SK-N-SH treated with all-trans-retinoic acid at 6 μM for 48 hours (cell line): Measurements from ENCODE around the gene HIRA.
"Not testable (repeated sequence)": the region's sequence is repeated elsewhere in the genome, so short reads cannot be mapped to it uniquely, and the experiment has no call there.

ENCODE experiments used
- ATAC-seq: fragments of 200-7000 bp; cut with Tn5 transposase; 3 replicates; pipeline ENCODE4 v1.9.1; 2020; ENCODE audit warnings: mild to moderate bottlenecking, moderate library complexity
- ARNTL ChIP-seq: fragments of 450-650 bp; formaldehyde crosslinking; IDR thresholded peaks from 2 replicates; pipeline ENCODE4 v1.5.0; 2020; ENCODE audit warnings: low read depth, mild to moderate bottlenecking, moderate library complexity, borderline replicate concordance
- BACH2 ChIP-seq: fragments of 250-450 bp; sonication (Bioruptor Pico); IDR thresholded peaks from 2 replicates; pipeline ENCODE4 v1.9.0; 2021; ENCODE audit warnings: mild to moderate bottlenecking, borderline replicate concordance
- CREB5 ChIP-seq: fragments of 250-450 bp; sonication (Bioruptor Pico); IDR thresholded peaks from 2 replicates; pipeline ENCODE4 v1.5.1; 2020; ENCODE audit warnings: low read depth, mild to moderate bottlenecking, moderate library complexity
- CSDC2 ChIP-seq: fragments of 250-450 bp; sonication (Bioruptor Pico); IDR thresholded peaks from 2 replicates; pipeline ENCODE4 v1.5.0; 2020; ENCODE audit warnings: mild to moderate bottlenecking, moderate library complexity
- CSRNP3 ChIP-seq: fragments of 250-450 bp; sonication (Bioruptor Pico); IDR thresholded peaks from 2 replicates; pipeline ENCODE4 v1.5.1; 2021; ENCODE audit warnings: mild to moderate bottlenecking, moderate library complexity
- ESRRG ChIP-seq: fragments of 250-450 bp; sonication (Bioruptor Pico); IDR thresholded peaks from 2 replicates; pipeline ENCODE4 v1.6.1; 2021; ENCODE audit warnings: mild to moderate bottlenecking
- GLIS3 ChIP-seq: fragments of 250-450 bp; sonication (Bioruptor Pico); IDR thresholded peaks from 2 replicates; pipeline ENCODE4 v1.5.0; 2020; ENCODE audit warnings: mild to moderate bottlenecking, moderate library complexity
- OSR1 ChIP-seq: fragments of 250-450 bp; sonication (Bioruptor Pico); IDR thresholded peaks from 2 replicates; pipeline ENCODE4 v1.8.0; 2022; ENCODE audit warnings: moderate library complexity, mild to moderate bottlenecking, inconsistent platforms
- PATZ1 ChIP-seq: fragments of 250-450 bp; sonication (Bioruptor Pico); IDR thresholded peaks from 2 replicates; pipeline ENCODE4 v1.8.0; 2020; ENCODE audit warnings: mild to moderate bottlenecking, moderate library complexity, borderline replicate concordance
- POU6F1 ChIP-seq: fragments of 250-450 bp; sonication (Bioruptor Pico); IDR thresholded peaks from 2 replicates; pipeline ENCODE4 v1.8.0; 2021; ENCODE audit warnings: low read depth, mild to moderate bottlenecking, moderate library complexity, borderline replicate concordance
- PPARA ChIP-seq: fragments of 250-450 bp; sonication (Bioruptor Pico); IDR thresholded peaks from 2 replicates; pipeline ENCODE4 v1.5.0; 2020; ENCODE audit warnings: mild to moderate bottlenecking, borderline replicate concordance
- RARB ChIP-seq: fragments of 250-450 bp; sonication (Bioruptor Pico); IDR thresholded peaks from 2 replicates; pipeline ENCODE4 v1.8.0; 2021; ENCODE audit warnings: mild to moderate bottlenecking, moderate library complexity
- SNAI2 ChIP-seq: fragments of 250-450 bp; sonication (Bioruptor Pico); IDR thresholded peaks from 2 replicates; pipeline ENCODE4 v1.5.0; 2020; ENCODE audit warnings: mild to moderate bottlenecking, moderate library complexity
- TCF4 ChIP-seq: fragments of 250-450 bp; sonication (Bioruptor Pico); IDR thresholded peaks from 2 replicates; pipeline ENCODE4 v1.8.0; 2021; ENCODE audit warnings: mild to moderate bottlenecking, moderate library complexity, borderline replicate concordance
- TOX ChIP-seq: fragments of 250-450 bp; sonication (Bioruptor Pico); IDR thresholded peaks from 2 replicates; pipeline ENCODE4 v1.8.0; 2021; ENCODE audit warnings: mild to moderate bottlenecking, moderate library complexity, borderline replicate concordance
- ZC3H10 ChIP-seq: fragments of 250-450 bp; sonication (Bioruptor Pico); IDR thresholded peaks from 2 replicates; pipeline ENCODE4 v1.5.1; 2021; ENCODE audit warnings: mild to moderate bottlenecking, moderate library complexity
- ZFP3 ChIP-seq: fragments of 250-450 bp; sonication (Bioruptor Pico); IDR thresholded peaks from 2 replicates; pipeline ENCODE4 v1.5.0; 2020; ENCODE audit warnings: mild to moderate bottlenecking, moderate library complexity
- ZFP30 ChIP-seq: fragments of 450-650 bp; formaldehyde crosslinking; IDR thresholded peaks from 2 replicates; pipeline ENCODE4 v1.5.0; 2022; ENCODE audit warnings: mild to moderate bottlenecking, moderate library complexity
- ZNF565 ChIP-seq: fragments of 450-650 bp; formaldehyde crosslinking; conservative IDR thresholded peaks from 2 replicates; pipeline ENCODE4 v1.5.0; 2020; ENCODE audit warnings: low read depth, mild to moderate bottlenecking, moderate library complexity
- ZNF8 ChIP-seq: fragments of 450-650 bp; formaldehyde crosslinking; IDR thresholded peaks from 2 replicates; pipeline ENCODE4 v1.5.0; 2020; ENCODE audit warnings: mild to moderate bottlenecking, moderate library complexity

HIRA gene

GRCh38 chr22:19319281-19319680 lies 112.3 kb downstream of the HIRA start:
- TF ChIP-seq SNAI2 (no peak), TCF4 (CRISPR knock-in tag) (no peak), ZFP3 (CRISPR knock-in tag) (no peak)
- TF ChIP-seq, all 23 proteins: peak for 0
- no peak for ATAC-seq

GRCh38 chr22:19317865-19318264 lies 113.7 kb downstream of the HIRA start:
- ATAC-seq = no peak
- TF ChIP-seq PPARA (CRISPR knock-in tag) (no peak), SNAI2 (no peak), ZNF565 (no peak), TCF4 (CRISPR knock-in tag) (no peak), GLIS3 (no peak), ZC3H10 (CRISPR knock-in tag) (no peak), CREB5 (CRISPR knock-in tag) (no peak), ZFP30 (CRISPR knock-in tag) (no peak), CSRNP3 (CRISPR knock-in tag) (no peak), ZFP3 (CRISPR knock-in tag) (no peak), ESRRG (CRISPR knock-in tag) (no peak), TOX (CRISPR knock-in tag) (no peak), ARNTL (CRISPR knock-in tag) (no peak)

GRCh38 chr22:19307872-19308271 lies 123.7 kb downstream of the HIRA start:
- ATAC-seq = no peak
- no peak for TF ChIP-seq TOX (CRISPR knock-in tag)
- TF ChIP-seq CSDC2 (CRISPR knock-in tag) = no peak
- TF ChIP-seq ARNTL (CRISPR knock-in tag) = no peak
- no peak for TF ChIP-seq POU6F1 (CRISPR knock-in tag)
- no peak for TF ChIP-seq ZC3H10 (CRISPR knock-in tag)
- no peak for TF ChIP-seq PPARA (CRISPR knock-in tag)
- TF ChIP-seq RARB (CRISPR knock-in tag) = no peak
- no peak for TF ChIP-seq BACH2 (CRISPR knock-in tag)
- TF ChIP-seq ZFP30 (CRISPR knock-in tag) = no peak
- no peak for TF ChIP-seq ESRRG (CRISPR knock-in tag)
- no peak for TF ChIP-seq TCF4 (CRISPR knock-in tag)
- no peak for TF ChIP-seq ZNF565
- TF ChIP-seq ZNF8 = no peak
- TF ChIP-seq PATZ1 (CRISPR knock-in tag) = no peak
- no peak for TF ChIP-seq OSR1 (CRISPR knock-in tag)
- no peak for TF ChIP-seq CREB5 (CRISPR knock-in tag)

GRCh38 chr22:19306535-19306934 lies 125.0 kb downstream of the HIRA start:
- not testable (repeated sequence) for ATAC-seq
